Ovary (tissue), 9 donors: ENCODE results near the gene TPRA1. TPM values are rescaled to one million over a fixed set of nuclear protein-coding genes. Genes with fewer than 3 reads are reported as not detected.

Experiments used
- DNase-seq, 5 donors: peaks; one replicate each; pipeline ENCODE4 v3.0.0-alpha.2; 2019 to 2020
- H3K27ac ChIP-seq, 2 donors: fragments of 200-600 bp; one replicate each; pipeline versions ENCODE4 v1.5.1 to v1.8.0; 2019 to 2022
- H3K27me3 ChIP-seq: fragments of 200-600 bp; one replicate; pipeline ENCODE4 v1.8.0; 2022
- H3K36me3 ChIP-seq: fragments of 200-600 bp; sonication (generic); one replicate; pipeline ENCODE4 v1.5.1; 2019
- H3K4me1 ChIP-seq: one replicate; pipeline ENCODE4 v1.8.1; 2013; ENCODE audit warnings: mild to moderate bottlenecking, moderate library complexity; ENCODE audit not compliant: insufficient read depth
- H3K4me3 ChIP-seq: fragments of 200-600 bp; sonication (generic); one replicate; pipeline ENCODE4 v1.5.1; 2017
- H3K9me3 ChIP-seq, 2 donors: fragments of 200-600 bp in 1 of 2; sonication (generic) in 1 of 2; one replicate each; pipeline versions ENCODE4 v1.5.1 to v1.8.1; 2013 to 2019; ENCODE audit warnings: mild to moderate bottlenecking in 1 of 2, moderate library complexity in 1 of 2
- EP300 ChIP-seq: sonication (generic); formaldehyde crosslinking; IDR thresholded peaks from one replicate; pipeline ENCODE4 v1.6.1; 2017; ENCODE audit warnings: antibody characterized with exemption
- POLR2A ChIP-seq: fragments of 450-650 bp; IDR thresholded peaks from one replicate; pipeline ENCODE4 v1.6.1; 2017; ENCODE audit warnings: antibody characterized with exemption, mild to moderate bottlenecking, moderate library complexity
- WGBS, 3 donors: extraction: QIAGEN DNeasy Blood & Tissue Kit in 1 of 3; methylation state at CpG; one replicate each; pipeline versions ENCODE4 v1.1.5 to v1.1.7; 2013 to 2017; 5-methylcytosine and 5-hydroxymethylcytosine counted together
- intact Hi-C, 4 donors: fragments of 100-400 bp; cut with DNase I; formaldehyde crosslinking; loops; one replicate each; pipeline versions ENCODE4 v1.11.0 to v1.15.1; 2022 to 2023
- polyA plus RNA-seq, 2 donors: library from polyadenylated mRNA; stranded (reverse); fragments of 200-250 nt in 1 of 2; fragments of 350-450 nt in 1 of 2; fragmentation: Illumina TruSeq in 1 of 2; extraction: RNeasy Lipid Tissue Mini Kit (QIAGEN cat#74804) in 1 of 2; gene quantifications; one replicate each; pipeline ENCODE4 v1.2.3, GENCODE V29; 2013 to 2014
- total RNA-seq, 7 donors: library from RNA; depleted of rRNA in 2 of 7; stranded (reverse); fragments of >200 nt in 2 of 7; fragmentation: NEBNext Ultra II Directional in 3 of 7; extraction: Animal tissue kit (Norgen Biotek cat#: 25700) in 3 of 7; gene quantifications; one replicate each; pipeline versions ENCODE4 v1.1.0 to v1.2.4, GENCODE V29; 2016 to 2023
- TF ChIP-seq, protein P1 (sequence below), 3 donors: fragments of 450-650 bp in 2 of 3; fragments of 200-600 bp in 1 of 3; IDR thresholded peaks; one replicate each; pipeline versions ENCODE4 v1.5.1 to v1.8.0; 2016 to 2022; ENCODE audit warnings: antibody characterized with exemption in 3 of 3, mild to moderate bottlenecking in 1 of 3
- donor health status: DM: no; HTN: no; CAD: no; lungs with moderate emphysema.
- donor health status: DM: no; HTN: no; CAD: no.
- donor health status: Bipolar disorder and iron deficiency.
- donor health status: DM: yes; HTN: yes; CAD: no.
- donor health status: DM: no; HTN: no; CAD: no.
- donor health status: DM: yes; HTN: yes; CAD: no.

TPRA1 gene
- total and polyA plus RNA-seq, 9 donors, result 6.4 to 40.3 (median 36.6) TPM

DNA sequence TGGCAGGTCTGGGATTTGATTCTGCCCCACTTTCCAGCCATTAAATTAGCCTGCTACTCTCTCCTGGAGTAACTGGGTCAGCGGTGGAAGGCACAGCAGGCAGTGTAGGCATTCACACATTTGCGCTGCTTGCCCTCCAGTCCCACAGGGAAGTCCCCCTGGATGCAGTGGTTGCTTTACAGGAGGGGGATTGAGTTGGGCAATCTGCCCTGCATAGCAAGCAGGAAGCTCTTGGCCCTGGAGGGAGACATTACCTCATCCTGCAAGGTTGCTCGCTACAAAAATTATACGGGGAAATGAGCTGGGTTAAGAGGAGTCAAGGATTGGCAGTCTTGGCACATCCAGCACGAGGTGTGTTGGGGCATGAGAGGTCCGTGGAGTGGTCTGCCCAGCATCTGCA is 22.4 kb upstream of the TPRA1 start:
- Histone ChIP-seq H3K4me1 (no peaks in the 10 kb centered on the region), H3K4me3 (no peak overlapping the region), H3K9me3 (no peaks in the 10 kb centered on the region), H3K36me3 (no peaks in the 10 kb centered on the region), H3K27ac (no peak overlapping the region), H3K27me3 (no peaks in the 10 kb centered on the region)
- DNase-seq, result peak in 1 of 5 donors; percentile 10
- TF ChIP-seq EP300 (no peak), POLR2A (no peak)
- TF ChIP-seq, protein P1, sequence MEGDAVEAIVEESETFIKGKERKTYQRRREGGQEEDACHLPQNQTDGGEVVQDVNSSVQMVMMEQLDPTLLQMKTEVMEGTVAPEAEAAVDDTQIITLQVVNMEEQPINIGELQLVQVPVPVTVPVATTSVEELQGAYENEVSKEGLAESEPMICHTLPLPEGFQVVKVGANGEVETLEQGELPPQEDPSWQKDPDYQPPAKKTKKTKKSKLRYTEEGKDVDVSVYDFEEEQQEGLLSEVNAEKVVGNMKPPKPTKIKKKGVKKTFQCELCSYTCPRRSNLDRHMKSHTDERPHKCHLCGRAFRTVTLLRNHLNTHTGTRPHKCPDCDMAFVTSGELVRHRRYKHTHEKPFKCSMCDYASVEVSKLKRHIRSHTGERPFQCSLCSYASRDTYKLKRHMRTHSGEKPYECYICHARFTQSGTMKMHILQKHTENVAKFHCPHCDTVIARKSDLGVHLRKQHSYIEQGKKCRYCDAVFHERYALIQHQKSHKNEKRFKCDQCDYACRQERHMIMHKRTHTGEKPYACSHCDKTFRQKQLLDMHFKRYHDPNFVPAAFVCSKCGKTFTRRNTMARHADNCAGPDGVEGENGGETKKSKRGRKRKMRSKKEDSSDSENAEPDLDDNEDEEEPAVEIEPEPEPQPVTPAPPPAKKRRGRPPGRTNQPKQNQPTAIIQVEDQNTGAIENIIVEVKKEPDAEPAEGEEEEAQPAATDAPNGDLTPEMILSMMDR (IDR thresholded peaks at IDR 0.05), result no peak
- WGBS, 3 donors, result 62 to 74% (median 70%) methylated on average over 6 of the region's 6 CpGs
- intact Hi-C loops, result no loop called here

DNA sequence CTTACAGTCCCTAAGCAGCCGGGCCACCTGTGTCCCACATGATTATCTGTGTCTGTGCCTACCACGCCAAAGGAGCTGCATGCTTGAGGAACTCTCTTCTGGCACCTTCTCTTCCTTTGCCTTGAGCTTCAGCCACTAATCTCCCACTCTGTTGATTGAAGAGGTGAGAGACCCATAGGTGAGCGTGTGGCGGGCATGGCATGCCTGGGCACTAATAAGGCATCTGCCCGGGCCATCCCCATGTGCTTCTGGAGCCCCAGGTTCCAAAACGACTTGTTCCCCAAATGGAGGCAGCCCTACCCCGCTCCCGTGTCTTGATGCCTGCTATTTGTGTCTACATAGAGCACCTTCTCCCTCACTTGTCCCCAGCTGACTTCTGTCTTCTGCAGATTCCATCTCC is 20.7 kb upstream of the TPRA1 start:
- no peaks in the 10 kb centered on the region for H3K4me1 ChIP-seq
- H3K36me3 ChIP-seq, result no peaks in the 10 kb centered on the region
- H3K27me3 ChIP-seq, result no peaks in the 10 kb centered on the region
- DNase-seq, result peak in 1 of 5 donors; percentile 19
- no peak for TF ChIP-seq POLR2A
- TF ChIP-seq, protein P1 (IDR thresholded peaks at IDR 0.05), result no peak
- no peak for TF ChIP-seq EP300
- 93 to 96% (median 93%) methylated on average over 8 of the region's 8 CpGs for WGBS, 3 donors
- H3K9me3 ChIP-seq, result no peaks in the 10 kb centered on the region
- intact Hi-C loops, result no loop called here
- no peak overlapping the region for H3K4me3 ChIP-seq
- no peak overlapping the region for H3K27ac ChIP-seq

DNA sequence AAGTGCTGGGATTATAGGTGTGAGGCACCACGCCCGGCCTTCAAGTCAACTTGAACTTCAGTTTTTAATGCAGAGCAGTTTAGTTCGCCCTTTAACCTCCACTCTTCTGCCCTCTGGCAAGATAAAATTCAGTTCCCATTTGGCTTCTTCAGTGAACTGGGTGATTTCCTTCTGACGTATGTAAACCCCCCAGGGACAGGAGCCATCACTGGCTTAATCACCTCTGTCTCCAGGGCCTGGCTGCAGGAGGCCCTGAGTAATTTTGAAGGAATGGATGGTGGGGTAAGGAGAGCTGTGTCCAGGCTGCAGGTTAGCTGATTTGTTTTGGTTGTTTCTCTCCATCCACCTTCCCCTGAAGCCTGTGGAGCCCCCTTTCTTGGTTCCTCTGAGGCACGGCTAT is 19.6 kb upstream of the TPRA1 start:
- Histone ChIP-seq H3K36me3 (no peaks in the 10 kb centered on the region), H3K9me3 (no peaks in the 10 kb centered on the region), H3K27me3 (no peaks in the 10 kb centered on the region), H3K27ac (no peak overlapping the region), H3K4me3 (no peak overlapping the region), H3K4me1 (no peaks in the 10 kb centered on the region)
- 91 to 93% (median 93%) methylated on average over 5 of the region's 5 CpGs for whole genome bisulfite sequencing, 3 donors
- peak in 1 of 5 donors; percentile 12 for DNase-seq
- TF ChIP-seq POLR2A, result no peak
- TF ChIP-seq, protein P1 (IDR thresholded peaks at IDR 0.05), result no peak
- no peak for TF ChIP-seq EP300
- intact Hi-C loops, result no loop called here

DNA sequence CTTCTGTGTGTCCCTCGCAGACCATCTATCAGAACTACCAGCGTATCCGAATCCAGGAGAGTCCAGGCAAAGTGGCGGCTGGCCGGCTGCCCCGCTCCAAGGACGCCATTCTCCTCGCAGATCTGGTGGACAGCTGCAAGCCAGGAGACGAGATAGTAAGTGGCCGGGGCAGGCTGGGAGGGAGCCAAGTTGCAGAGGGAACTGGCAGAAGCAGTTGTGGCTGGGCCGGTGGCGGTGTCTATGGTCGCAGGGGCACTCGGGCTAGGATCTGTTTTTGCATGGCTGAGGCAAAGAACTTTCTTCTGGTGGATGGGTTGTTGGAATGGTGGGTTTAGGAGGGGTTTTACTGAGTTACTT is 17.8 kb upstream of the TPRA1 start:
- H3K9me3 ChIP-seq, result no peaks in the 10 kb centered on the region
- 65 to 90% (median 73%) methylated on average over 14 of the region's 14 CpGs for WGBS, 3 donors
- DNase-seq, result peak in 1 of 5 donors; percentile 32

More for the DNA sequence above, 17.8 kb upstream of the TPRA1 start:
- Histone ChIP-seq H3K27me3 (no peaks in the 10 kb centered on the region), H3K27ac (no peak overlapping the region), H3K4me1 (no peaks in the 10 kb centered on the region), H3K36me3 (no peaks in the 10 kb centered on the region), H3K4me3 (no peak overlapping the region)
- no peak for TF ChIP-seq POLR2A
- TF ChIP-seq, protein P1 (IDR thresholded peaks at IDR 0.05), result no peak
- TF ChIP-seq EP300, result no peak
- intact Hi-C loops, result no loop called here
